PFSK-1 (cell line): ENCODE results near the gene CD4.

Experiments
- FOXP2 ChIP-seq: optimal IDR thresholded peaks from 2 replicates; pipeline ENCODE3; 2011; ENCODE audit warnings: borderline replicate concordance, control low read depth, inconsistent platforms; ENCODE audit not compliant: insufficient read depth; ENCODE audit errors: extremely low read length, extremely low read depth
- POLR2AphosphoS5 ChIP-seq: IDR thresholded peaks from 2 replicates; pipeline ENCODE4 v1.6.1; 2012; ENCODE audit warnings: low read depth, mild to moderate bottlenecking, control low read depth, low read length, moderate library complexity
- SIN3A ChIP-seq: IDR thresholded peaks from 2 replicates; pipeline ENCODE4 v1.6.1; 2012; ENCODE audit warnings: mild to moderate bottlenecking, low read length, moderate library complexity, borderline replicate concordance; ENCODE audit not compliant: insufficient read depth
- TAF1 ChIP-seq: IDR thresholded peaks from 2 replicates; pipeline ENCODE4 v1.6.1; 2012; ENCODE audit warnings: low read length, control low read depth, borderline replicate concordance; ENCODE audit not compliant: insufficient read depth
- TF ChIP-seq, protein P1 (sequence below), 2 experiments: IDR thresholded peaks; 2 replicates each; pipeline versions ENCODE4 v1.6.1 to v1.8.0; 2011 to 2012; ENCODE audit warnings: low read depth in 2 of 2, low read length in 2 of 2, control low read depth in 1 of 2, inconsistent platforms in 1 of 2, mild to moderate bottlenecking in 1 of 2, moderate library complexity in 1 of 2; ENCODE audit not compliant: insufficient read depth in 1 of 2

The CD4 gene

GRCh38 chr12:6810758-6811157, 21.4 kb downstream of the CD4 start:
- TF ChIP-seq SIN3A (no peak), POLR2AphosphoS5 (no peak), TAF1 (no peak), FOXP2 (no peak)
- TF ChIP-seq, protein P1, sequence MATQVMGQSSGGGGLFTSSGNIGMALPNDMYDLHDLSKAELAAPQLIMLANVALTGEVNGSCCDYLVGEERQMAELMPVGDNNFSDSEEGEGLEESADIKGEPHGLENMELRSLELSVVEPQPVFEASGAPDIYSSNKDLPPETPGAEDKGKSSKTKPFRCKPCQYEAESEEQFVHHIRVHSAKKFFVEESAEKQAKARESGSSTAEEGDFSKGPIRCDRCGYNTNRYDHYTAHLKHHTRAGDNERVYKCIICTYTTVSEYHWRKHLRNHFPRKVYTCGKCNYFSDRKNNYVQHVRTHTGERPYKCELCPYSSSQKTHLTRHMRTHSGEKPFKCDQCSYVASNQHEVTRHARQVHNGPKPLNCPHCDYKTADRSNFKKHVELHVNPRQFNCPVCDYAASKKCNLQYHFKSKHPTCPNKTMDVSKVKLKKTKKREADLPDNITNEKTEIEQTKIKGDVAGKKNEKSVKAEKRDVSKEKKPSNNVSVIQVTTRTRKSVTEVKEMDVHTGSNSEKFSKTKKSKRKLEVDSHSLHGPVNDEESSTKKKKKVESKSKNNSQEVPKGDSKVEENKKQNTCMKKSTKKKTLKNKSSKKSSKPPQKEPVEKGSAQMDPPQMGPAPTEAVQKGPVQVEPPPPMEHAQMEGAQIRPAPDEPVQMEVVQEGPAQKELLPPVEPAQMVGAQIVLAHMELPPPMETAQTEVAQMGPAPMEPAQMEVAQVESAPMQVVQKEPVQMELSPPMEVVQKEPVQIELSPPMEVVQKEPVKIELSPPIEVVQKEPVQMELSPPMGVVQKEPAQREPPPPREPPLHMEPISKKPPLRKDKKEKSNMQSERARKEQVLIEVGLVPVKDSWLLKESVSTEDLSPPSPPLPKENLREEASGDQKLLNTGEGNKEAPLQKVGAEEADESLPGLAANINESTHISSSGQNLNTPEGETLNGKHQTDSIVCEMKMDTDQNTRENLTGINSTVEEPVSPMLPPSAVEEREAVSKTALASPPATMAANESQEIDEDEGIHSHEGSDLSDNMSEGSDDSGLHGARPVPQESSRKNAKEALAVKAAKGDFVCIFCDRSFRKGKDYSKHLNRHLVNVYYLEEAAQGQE (IDR thresholded peaks at IDR 0.05; ENCODE audit: insufficient read depth in 1 of 2, low read depth in 2 of 2, low read length in 2 of 2) = no peak

GRCh38 chr12:6813363-6813762, 24.0 kb downstream of the CD4 start:
- TF ChIP-seq SIN3A = no peak

GRCh38 chr12:6816598-6816997, 27.3 kb downstream of the CD4 start:
- no peak for TF ChIP-seq FOXP2
- TF ChIP-seq SIN3A = no peak
- TF ChIP-seq TAF1 = no peak
- TF ChIP-seq, protein P1 (IDR thresholded peaks at IDR 0.05; ENCODE audit: insufficient read depth in 1 of 2, low read depth in 2 of 2, low read length in 2 of 2) = no peak
- no peak for TF ChIP-seq POLR2AphosphoS5

GRCh38 chr12:6817098-6817497, 27.8 kb downstream of the CD4 start:
- TF ChIP-seq TAF1 (no peak), POLR2AphosphoS5 (no peak), SIN3A (no peak), FOXP2 (no peak)
- TF ChIP-seq, protein P1 (IDR thresholded peaks at IDR 0.05; ENCODE audit: insufficient read depth in 1 of 2, low read depth in 2 of 2, low read length in 2 of 2) = no peak

DNA sequence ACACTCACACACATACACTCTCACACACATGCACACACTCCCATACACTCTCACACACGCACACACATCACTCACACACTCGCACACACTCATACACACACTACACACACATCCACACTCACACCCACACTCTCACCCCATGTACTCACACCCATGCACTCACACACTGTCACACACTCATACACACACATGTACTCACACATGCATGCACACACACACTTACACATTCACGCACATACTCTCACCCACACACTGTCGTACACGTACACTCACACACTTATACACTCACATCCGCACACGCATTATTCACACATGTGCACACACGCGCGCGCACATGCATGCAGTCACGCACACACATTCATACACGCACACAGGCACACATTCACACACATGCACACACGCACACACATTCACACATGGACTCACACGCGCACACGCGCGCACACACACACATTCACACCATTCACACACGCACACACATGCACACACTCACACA, 28.4 kb downstream of the CD4 start:
- TF ChIP-seq POLR2AphosphoS5 (no peak), TAF1 (no peak), SIN3A (no peak), FOXP2 (no peak)
- TF ChIP-seq, protein P1 (IDR thresholded peaks at IDR 0.05; ENCODE audit: insufficient read depth in 1 of 2, low read depth in 2 of 2, low read length in 2 of 2) = no peak
